ENCODE measurements around the gene TCAF1. TPM values are rescaled to one million over a fixed set of nuclear protein-coding genes. Genes with fewer than 3 reads are reported as not detected.
"Not testable (repeated sequence)": the region's sequence is repeated elsewhere in the genome, so short reads cannot be mapped to it uniquely, and the experiment has no call there.

The TCAF1 gene
- total RNA-seq, 1 experiment from 2014 or later, result 33.7 TPM

- DNase-seq (ENCODE audit: low spot score), result no peak
- in situ Hi-C loops (cut with HindIII; ENCODE audit: low sequenced_read_pairs), result no loop called here
Observed at GRCh38 chr7:143876218-143876617, 25.8 kb downstream of the TCAF1 start.

- in situ Hi-C loops (cut with HindIII; ENCODE audit: low sequenced_read_pairs); DNase-seq (ENCODE audit: low spot score): not testable (repeated sequence)
Observed at GRCh38 chr7:143873242-143873641, 28.7 kb downstream of the TCAF1 start.

DNA sequence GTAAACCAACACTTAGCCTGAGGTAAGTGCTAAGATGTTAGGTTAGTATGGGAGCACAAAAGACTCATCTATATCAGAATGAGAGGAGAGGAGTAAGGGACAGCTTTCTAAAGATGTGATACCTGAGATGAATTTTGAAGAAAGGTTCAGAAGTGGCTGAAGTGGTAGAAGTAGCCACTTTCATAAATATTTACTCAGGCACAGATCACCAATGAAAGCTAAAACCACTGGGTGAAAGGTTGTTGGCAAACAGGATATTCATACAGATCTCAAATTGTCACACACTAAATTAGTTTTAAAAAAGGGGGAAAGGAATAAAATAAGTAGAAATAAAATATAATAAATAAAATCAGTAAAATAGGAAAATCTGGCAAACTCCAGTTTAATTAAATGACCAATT, 30.4 kb downstream of the TCAF1 start:
- DNase-seq (ENCODE audit: low spot score); in situ Hi-C loops (cut with HindIII; ENCODE audit: low sequenced_read_pairs): not testable (repeated sequence)

- DNase-seq (ENCODE audit: low spot score); in situ Hi-C loops (cut with HindIII; ENCODE audit: low sequenced_read_pairs): not testable (repeated sequence)
Observed at GRCh38 chr7:143857994-143858393, 44.0 kb downstream of the TCAF1 start.

DNA sequence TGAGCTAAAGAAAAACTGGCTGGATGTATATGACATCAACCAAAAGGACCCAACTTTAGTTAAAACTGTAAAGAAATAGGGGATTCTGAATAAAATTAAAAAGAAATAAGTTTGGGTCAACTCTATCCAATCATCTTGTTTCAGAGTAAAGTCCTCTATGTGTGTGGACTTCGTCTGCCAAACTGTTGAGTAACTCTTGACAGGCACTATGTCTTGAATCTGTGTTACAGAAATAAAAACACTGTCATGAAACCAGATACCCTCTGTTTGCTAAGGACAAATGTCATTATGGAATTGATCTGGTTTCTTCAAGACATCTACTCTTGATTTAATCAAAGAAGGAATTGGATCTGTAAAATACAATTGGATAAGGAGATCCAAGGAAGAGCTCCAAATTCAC, 46.5 kb downstream of the TCAF1 start:
- in situ Hi-C loops (cut with HindIII; ENCODE audit: low sequenced_read_pairs); DNase-seq (ENCODE audit: low spot score): not testable (repeated sequence)

DNA sequence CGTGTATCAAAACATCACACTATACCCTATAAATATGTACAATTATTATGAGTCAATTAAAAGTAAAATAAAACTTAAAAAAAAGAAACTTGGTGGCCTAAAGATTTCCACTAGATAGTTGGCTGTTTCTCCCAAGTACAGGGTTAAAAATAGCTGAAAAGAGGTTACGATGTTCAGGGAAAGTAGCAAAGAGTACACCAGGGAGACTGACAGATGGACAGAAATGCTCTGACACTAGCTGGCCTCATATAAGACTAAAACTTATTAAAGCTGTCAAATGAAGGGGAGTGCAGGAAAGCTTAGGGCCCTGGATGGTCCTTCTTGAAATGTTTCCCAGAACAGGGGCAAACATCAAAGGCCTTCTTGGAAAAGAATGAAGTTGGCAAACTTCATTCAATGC, 51.3 kb downstream of the TCAF1 start:
- peak; percentile 42 for DNase-seq (ENCODE audit: low spot score)
- in situ Hi-C loops (cut with HindIII; ENCODE audit: low sequenced_read_pairs), result no loop called here

DNA sequence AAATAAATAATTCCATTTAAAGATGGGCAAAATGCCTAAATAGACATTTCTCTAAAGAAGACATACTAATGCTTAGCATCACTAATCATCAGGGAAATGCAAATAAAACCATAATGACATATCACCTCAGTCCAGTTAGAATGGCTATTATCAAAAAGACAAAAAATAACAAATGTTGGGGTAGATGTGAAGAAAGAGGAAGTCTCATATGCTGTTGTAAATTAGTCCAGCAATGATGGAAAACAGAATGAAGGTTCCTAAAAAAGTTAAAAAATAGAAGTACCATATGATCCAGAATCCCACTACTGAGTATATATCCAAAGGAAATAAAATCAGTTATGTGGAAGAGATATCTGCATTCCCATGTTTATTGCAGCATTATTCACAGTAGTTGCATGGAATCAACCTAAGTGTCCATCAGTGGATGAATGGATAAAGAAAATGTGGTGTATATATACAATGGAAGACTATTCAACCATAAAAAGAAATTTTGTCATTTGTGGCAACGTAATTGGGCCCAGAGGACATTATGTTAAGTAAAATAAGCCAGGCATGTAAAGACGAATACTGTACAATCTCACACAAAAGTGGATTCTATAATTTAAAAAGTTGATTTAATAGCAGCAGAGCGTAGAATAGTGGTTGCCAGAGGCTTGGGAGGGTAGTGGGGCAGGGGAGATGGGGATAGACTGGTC, 52.0 kb downstream of the TCAF1 start:
- in situ Hi-C loops (cut with HindIII; ENCODE audit: low sequenced_read_pairs), result no loop called here
- DNase-seq (ENCODE audit: low spot score), result no peak

GRCh38 chr7:143848192-143848591, 53.8 kb downstream of the TCAF1 start:
- in situ Hi-C loops (cut with HindIII; ENCODE audit: low sequenced_read_pairs), result no loop called here
- no peak for DNase-seq (ENCODE audit: low spot score)

GRCh38 chr7:143846692-143847091, 55.3 kb downstream of the TCAF1 start:
- DNase-seq (ENCODE audit: low spot score), result no peak
- in situ Hi-C loops (cut with HindIII; ENCODE audit: low sequenced_read_pairs), result no loop called here

DNA sequence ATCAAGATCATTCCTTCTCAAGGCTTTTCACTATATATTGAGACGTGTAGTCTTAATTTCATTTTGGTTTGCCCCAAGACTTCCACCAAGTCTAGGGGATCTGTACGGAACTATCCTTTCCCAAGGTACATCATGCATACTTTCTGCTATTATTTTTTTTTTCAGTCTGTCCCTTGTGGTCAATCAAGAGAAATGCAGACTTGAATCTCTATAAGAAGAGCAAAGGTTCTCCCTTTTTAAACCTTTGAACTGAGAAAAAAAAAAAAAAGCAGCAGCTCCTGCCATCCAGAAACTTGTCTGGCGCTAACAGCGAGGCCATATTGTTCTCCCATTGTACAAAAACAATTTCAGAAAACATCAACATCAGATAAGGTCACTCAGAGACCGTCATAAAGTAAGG, 60.3 kb downstream of the TCAF1 start:
- in situ Hi-C loops (cut with HindIII; ENCODE audit: low sequenced_read_pairs); DNase-seq (ENCODE audit: low spot score): not testable (repeated sequence)

- DNase-seq (ENCODE audit: low spot score); in situ Hi-C loops (cut with HindIII; ENCODE audit: low sequenced_read_pairs): not testable (repeated sequence)
Observed at GRCh38 chr7:143840062-143840461, 61.9 kb downstream of the TCAF1 start.

DNA sequence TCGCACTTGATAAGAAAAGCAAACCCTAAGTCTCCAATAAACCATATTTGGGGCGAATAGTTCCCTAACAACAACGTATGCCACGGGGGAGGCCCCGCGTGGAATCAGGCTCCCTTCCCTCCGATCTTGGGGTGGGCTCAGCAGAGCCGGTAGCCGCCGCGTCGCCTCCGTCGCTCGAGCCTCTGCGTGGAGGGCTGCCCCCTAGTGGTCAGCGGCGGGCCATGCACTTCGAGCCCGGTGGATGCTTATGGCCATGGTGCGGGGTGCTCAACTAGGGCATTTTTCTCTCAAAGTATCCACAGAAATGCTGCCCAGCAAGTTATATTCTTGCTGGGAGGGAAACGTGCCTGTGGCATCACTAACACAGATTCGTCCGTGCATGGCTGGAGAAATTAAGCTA, 64.8 kb downstream of the TCAF1 start:
- DNase-seq (ENCODE audit: low spot score), result not testable (repeated sequence)

DNA sequence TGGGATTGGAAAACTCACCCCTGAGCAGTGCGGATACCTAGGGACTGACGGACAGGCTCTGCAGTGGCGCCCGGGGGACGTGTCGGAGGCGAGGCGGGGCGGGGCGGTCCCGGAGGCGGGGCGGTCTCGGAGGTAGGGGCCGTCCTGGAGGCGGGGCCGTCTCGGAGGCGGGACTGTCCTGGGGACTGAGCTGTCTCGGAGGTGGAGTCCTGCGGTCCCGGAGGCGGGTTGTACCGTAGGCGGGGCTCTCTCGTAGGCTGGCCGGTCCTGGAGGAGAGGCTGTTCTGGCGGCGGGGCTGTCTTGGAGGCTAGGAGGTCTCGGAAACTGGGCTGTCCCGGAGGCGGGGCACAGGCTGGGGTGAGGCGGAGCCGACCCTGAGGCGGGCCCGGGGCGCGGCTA, 65.4 kb downstream of the TCAF1 start:
- in situ Hi-C loops (cut with HindIII; ENCODE audit: low sequenced_read_pairs); DNase-seq (ENCODE audit: low spot score): not testable (repeated sequence)

More for the DNA sequence above, 64.8 kb downstream of the TCAF1 start:
- in situ Hi-C loops (cut with HindIII; ENCODE audit: low sequenced_read_pairs), result not testable (repeated sequence)

DNA sequence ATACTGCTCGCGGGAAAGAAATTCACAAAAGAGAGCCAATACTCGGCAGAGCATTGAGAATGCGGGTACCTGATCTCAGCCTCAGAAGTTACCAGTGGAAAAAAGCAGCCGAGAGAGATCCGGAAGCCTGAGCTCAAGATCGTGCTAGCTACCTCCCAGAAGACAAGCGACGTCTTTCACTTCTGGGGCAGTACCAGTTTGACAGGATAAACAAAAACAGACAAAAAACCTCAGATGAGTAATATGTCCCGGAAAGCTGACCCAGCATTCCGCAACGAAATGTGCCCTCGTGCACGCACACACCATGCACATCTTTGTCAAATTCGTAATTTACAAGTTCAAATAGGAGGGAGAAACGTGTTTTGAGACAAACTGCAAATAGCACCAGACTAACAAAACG, 65.9 kb downstream of the TCAF1 start:
- in situ Hi-C loops (cut with HindIII; ENCODE audit: low sequenced_read_pairs); DNase-seq (ENCODE audit: low spot score): not testable (repeated sequence)

DNA sequence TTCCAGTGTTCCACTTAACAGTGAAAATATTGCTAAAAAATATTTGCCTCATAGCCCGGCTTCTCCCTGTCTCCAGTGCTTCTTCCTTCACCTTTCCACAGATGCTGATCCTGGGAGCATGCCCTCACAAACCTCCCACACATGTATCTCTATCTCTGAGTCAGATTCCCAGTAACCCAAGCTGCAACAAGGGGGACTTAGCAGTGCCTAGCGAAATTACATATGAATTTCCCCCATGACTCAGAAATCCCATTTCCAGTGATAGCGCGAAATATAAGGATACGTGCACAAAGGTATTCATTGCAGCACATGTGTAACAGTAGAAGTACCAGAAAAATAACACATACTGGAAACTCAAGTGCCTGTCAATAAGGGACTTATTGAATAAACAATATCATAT, 75.4 kb downstream of the TCAF1 start:
- in situ Hi-C loops (cut with HindIII; ENCODE audit: low sequenced_read_pairs), result not testable (repeated sequence)

DNA sequence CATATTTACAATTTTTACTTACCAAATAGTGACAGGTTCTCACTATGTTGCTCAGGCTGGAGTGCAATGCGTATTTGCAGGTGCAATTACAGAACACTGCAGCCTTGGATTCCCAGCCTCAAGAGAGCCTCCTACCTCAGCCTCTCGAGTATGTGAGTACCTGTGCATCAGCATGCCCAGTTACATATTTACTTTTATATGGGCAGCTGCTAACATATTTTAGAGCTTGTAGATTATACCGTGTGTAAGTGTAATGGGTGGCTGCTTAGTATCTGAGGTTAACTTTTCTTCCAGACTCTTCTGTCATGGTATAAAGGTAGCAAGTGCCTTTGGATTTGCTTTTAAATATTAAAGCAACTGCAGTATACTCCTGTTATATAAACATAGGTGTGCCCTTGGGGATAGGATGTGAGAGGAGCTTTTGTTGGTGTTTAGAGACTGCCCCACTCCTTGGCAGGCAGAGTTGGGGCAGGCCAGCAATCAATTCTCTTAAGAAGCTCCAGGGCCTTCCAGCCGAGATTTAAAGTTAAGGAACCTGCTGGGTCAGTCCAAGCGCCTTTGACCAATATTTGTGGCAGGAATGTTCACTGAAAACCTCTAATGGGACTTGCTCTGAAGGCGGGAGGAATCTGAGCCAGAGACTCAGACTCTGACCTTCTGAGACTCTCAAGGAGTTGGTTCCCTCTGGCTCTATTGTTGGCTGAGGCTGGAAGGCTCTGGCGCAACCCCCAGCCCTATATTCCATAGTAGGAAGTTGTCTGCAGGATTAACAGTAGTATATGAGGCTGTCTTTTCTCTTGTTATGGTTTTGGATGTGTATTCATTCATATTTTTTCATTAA, 77.5 kb downstream of the TCAF1 start:
- in situ Hi-C loops (cut with HindIII; ENCODE audit: low sequenced_read_pairs); DNase-seq (ENCODE audit: low spot score): not testable (repeated sequence)

More for the DNA sequence above, 75.4 kb downstream of the TCAF1 start:
- DNase-seq (ENCODE audit: low spot score), result not testable (repeated sequence)

- in situ Hi-C loops (cut with HindIII; ENCODE audit: low sequenced_read_pairs); DNase-seq (ENCODE audit: low spot score): not testable (repeated sequence)
Observed at GRCh38 chr7:143823634-143824294, 78.2 kb downstream of the TCAF1 start.

- DNase-seq (ENCODE audit: low spot score); in situ Hi-C loops (cut with HindIII; ENCODE audit: low sequenced_read_pairs): not testable (repeated sequence)
Observed at GRCh38 chr7:143821392-143822277, 80.3 kb downstream of the TCAF1 start.

DNA sequence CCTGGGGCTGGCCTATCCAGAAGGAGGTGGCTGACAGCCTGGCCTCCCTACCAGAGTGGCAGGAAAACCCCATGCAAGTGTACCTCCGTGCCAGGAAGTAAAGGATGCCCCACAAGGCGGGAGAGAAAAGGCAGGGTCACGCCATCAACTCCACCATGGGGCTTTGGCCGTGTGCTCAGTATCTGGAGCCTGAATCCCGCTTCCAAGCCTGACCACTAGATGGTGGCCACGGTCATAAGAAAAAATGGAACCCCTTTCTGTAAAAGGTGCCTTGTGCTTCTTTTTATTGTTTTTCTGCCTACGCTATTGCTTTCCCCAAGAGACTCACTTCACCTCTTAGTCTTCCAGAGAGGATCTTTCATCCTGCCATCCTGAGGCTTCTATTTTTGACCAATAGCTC, 84.1 kb downstream of the TCAF1 start:
- in situ Hi-C loops (cut with HindIII; ENCODE audit: low sequenced_read_pairs); DNase-seq (ENCODE audit: low spot score): not testable (repeated sequence)
